GM19099 (cell line): ENCODE results near the gene FAM241B.

Source experiments
- POLR2A ChIP-seq: IDR thresholded peaks from 3 replicates; pipeline ENCODE4 v1.6.1; 2011; ENCODE audit warnings: low read depth; ENCODE audit not compliant: insufficient read length; ENCODE audit errors: extremely low read depth

The FAM241B gene, protein sequence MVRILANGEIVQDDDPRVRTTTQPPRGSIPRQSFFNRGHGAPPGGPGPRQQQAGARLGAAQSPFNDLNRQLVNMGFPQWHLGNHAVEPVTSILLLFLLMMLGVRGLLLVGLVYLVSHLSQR

DNA sequence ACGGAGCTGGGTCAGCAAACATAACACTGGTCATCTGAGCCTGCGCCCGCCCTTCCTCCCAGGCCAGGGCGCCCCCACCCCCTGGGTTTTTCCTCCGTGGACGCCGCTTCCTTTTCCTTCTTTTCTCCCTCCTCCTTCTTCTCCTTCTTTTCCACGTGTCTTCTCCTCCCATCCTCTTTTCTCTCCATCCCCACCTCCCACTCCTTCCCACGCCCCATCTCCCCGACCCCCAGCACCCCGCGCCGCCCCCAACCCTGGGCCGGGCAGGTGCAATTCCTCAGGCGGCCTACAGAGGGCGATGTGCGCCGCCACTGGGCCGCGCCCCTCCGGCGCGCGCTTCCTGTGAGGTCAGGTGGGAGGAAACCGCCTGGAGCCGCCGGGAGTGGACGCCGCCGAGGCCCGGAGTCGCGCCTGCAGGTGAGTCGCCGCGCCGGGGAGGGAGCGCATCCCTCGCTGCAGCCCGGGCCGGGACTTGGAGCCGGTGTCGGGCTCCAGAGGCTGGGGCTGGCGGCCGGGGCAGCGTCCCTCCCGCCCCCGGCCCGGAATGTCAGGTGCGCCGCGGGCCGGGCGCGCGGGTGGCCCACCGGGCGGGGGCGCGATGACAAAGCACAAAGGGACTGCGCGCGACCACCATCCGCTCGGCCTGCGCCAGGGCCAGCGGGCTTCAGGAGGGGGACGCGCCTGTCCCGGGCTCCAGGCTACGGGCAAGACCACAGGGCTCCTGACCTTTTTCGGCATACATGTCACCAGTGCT is at the start of gene FAM241B:
Gene FAM241B, plus strand, starts transcription at position 351 of the 754 bp plus-strand sequence. CDS start 1,497 bp downstream, outside the sequence.
- no peak for TF ChIP-seq POLR2A

DNA sequence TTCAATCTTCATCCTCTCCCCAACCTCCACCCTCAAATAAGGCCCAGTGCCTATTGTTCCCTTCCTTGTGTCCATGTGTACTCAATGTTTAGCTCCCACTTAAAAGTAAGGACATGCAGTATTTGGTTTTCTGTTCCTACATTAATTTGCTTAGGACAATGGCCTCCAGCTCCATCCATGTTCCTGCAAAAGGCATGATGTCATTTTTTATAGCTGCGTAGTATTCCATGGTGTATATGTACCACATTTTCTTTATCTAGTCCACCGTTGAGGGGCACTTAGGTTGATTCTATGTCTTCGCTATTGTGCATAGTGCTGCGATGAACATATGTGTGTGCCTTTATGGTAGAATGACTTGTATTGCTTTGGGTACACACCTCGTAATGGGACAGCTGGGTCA is 49.6 kb upstream of the FAM241B start:
- TF ChIP-seq POLR2A, result no peak

DNA sequence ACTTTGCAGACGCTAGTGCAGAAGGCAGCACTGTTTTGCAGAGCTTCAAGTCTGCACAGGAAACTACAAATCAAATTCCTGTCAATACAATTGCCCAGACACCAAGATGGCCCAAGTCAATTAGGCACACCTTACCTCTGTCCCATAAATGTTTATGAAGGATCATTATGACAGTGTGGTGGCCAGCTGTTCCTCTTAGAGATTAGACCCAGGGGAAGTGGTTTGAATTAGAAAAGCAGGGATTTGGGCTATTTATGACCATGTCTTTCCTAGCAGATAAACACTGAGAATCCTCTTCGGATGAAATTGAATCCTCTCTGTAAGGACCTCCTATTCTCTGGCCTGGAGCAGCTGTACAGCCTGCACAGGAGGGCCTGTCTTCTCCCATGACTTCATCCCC is 46.9 kb upstream of the FAM241B start:
- TF ChIP-seq POLR2A, result no peak

DNA sequence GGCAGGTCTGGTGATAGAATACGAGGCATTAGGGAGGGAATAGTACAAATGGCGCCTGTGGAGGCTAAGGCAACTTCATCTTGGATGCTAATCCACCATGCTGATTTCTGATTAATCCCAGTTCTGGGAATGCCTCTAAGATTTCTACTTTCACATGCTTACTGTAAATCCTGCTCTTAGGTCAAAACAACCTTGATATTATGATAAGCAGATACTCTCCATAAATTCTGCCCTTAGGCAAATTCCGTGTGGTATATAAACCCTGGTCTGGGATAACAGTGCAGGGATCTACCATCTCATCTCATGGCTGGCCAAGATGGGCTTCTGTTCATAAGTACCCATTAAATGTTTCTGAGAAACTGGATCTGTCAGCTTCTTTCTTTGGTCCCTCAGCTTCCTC is 45.4 kb upstream of the FAM241B start:
- no peak for TF ChIP-seq POLR2A

DNA sequence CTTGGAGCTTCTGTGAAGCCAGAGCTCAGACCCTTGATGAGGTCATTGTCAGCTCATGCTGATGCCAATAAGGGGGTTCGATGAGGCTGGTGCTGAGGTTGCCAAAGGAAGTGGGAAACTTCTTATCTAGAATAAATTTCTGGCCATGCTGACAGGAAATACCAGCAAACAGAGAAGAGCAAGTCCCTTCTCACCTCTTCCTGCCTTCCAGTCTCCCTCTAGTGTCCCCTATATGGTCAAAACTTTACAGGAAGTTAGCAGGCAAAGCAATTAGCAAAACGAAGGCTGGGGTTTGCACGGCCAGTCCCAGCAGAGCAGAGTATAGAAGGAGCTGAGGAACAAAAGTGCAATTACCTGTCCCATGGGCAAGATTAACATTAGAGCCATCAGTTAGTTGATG is 41.7 kb upstream of the FAM241B start:
- TF ChIP-seq POLR2A, result no peak

DNA sequence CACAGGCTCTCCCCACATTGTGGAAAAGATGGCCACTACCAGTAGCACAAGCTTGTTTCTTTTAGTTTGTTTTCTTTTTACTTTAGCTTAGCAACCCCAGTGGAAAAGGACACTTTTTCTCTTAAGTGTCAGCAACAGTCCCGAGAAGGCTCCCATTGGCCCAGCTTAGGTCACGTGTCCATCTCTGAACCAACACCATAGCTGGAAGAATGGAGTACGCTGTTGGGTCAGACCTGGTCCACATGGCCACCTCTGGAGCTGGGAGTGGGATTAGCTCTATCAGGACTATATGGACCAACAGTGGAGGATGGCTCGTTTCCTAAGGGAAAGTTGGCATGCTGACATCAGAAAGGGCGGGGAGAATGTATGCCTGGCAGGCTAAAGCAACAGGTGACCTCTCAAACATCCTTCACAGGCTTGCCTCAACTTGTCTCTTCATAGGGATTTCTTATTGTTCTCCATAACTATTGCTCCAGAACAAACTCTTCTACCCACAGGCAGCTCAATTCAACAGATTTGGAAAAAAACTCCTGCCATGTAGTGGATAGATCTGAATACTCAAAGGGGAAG is 29.2 kb upstream of the FAM241B start:
- no peak for TF ChIP-seq POLR2A

DNA sequence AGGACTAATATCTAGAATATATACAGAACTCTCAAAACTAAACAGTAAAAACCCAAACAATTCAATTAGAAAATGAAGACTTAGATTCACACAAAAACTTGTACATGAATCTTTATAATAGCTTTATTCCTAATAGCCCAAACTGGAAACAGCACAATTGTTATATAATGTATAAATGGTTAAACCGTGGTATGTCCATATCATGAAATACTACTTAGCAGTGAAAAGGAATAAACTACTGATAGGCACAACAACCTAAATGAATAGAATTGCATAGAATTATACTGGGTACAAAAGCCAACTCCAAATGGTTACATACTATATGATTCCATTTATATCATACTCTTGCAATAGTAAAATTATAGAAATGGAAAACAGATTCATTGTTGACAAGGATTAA is 21.0 kb upstream of the FAM241B start:
- TF ChIP-seq POLR2A, result no peak

DNA sequence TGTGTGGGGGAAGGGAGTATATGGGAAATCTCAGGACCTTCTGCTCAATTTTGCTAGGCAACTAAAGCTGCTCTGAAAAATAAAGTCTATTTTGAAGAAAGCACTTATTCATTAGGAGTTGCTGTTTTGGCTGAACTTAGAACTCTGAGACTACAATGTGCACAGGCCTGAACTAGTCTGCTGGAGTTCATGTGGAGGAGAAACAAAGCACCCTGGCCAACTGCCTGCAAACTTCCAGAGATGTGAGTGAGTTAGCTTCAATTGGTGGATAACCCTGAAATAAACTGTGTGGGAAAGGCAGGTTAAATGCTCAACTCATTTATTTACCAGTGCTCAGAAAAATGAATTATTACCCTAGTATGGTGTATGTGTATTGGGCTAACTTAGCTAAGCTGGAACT is 17.3 kb upstream of the FAM241B start:
- TF ChIP-seq POLR2A, result no peak

DNA sequence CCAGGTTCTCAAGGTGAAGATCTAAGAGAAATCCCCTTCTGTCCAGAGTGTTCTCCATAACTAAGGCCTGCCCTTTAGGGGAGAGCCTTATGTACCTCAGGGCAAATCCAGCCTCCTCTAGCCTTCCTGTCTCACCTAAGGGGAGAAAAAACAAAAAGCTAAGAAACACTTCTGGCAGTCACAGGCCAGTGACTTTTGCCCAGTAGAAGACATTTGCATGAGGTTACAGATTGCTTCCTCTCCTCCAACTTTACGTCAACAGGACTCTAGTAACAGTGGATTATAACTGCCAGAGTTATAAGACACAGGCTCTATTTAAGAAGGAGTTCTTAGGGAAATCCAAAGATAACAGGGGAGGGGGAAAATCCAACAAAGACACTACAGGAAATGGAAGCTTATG is 15.9 kb upstream of the FAM241B start:
- no peak for TF ChIP-seq POLR2A

DNA sequence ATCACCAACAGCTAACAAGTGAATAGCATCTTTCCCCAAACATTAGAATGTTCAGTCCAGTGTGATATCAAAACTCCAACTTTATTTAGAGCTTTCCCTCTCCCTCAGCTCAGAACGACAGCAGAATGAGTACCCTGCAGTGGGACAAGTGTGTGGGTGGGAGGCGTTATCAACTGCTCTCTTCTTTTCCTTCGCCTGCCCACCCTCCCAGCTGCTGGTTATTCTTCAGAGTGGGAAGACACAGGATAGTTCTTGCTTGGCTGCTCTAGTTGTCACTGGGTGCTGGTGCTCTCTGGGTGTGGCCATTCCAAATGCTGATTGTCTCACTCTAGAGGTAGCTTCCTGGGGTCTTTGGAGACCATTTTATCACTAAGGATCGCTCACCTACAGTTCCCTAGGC is 13.7 kb upstream of the FAM241B start:
- no peak for TF ChIP-seq POLR2A

DNA sequence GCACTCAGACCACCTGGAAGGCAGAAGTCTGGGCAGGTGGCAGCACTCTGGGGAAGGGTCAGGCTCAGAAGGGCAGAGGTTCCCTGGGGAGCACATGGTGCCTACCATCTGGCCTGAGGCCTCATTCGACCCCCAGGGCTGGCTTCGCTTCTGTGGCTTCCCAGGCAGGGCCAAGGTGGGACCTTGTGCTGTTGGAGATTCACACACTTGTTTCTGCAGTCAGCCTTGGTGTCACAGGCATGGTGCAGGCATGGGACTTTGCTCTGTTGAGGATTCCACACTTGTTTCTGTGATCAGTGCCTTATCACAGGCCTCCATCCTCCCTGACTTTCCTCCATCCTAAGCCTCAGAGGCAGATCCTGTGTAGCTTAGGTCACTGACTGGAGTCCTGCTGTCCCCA is 11.3 kb upstream of the FAM241B start:
- TF ChIP-seq POLR2A, result no peak

DNA sequence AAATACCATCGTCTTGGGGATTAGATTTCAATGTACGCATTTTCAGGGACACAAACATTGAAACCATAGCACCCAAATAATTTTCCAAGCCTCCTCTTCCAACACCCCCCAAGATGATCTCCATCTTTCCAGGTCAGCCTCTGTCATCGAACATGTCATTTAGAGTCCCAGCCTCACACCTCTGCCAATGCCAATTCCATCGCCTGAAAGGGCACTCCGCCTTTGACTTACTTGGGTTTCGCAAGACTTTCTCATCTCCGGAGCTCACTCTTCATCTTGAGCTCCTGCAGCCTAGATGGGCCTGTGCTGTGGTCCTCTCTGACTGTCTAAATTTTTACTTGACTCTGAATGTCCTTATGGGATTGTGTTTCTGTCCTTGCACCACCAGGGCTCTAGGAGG is 10.4 kb upstream of the FAM241B start:
- TF ChIP-seq POLR2A, result no peak

DNA sequence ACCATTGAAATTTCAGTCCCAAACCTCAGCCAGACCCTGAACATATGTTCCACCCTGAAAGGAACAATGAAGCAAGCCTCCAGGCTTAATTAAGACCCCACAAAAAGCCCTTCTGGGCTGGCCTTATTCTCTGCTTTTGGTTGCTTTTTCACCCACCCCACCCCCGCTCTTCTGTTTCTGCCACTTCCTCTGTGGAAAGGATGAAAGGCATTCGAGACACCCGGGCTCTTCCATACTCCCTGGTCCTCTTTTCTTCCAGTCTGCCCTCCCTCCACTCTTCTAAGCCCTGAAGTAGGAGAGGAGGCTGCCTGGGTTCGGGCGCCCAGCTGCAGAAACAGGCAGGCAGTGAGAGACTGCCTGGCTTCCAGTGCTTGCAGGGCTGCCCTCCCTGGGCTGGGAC is 9.4 kb upstream of the FAM241B start:
- TF ChIP-seq POLR2A, result no peak

DNA sequence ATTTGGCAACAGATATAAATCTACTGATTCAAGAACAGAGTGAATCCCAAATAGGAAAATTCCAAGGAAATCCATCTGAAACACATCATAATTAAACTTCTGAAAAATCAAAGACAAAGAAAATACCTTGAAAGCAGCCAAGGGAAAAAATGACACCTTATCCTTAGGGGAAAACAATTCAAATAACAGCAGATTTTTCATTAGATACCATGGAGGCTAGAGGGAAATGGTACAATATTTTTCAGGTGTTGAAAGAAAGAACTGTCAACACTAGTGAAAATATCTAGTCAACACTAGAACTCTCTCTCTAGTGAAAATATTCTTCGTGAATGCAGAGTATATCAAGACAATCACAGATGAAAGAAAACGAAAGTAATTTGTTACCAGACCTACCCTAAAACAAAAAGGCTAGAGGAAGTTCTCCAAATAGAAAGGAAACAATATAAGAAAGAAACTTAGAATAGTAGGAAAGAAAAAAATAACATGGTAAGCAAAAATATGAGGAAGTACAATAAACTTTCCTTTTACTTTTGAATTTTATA is 5.7 kb upstream of the FAM241B start:
- TF ChIP-seq POLR2A, result no peak

DNA sequence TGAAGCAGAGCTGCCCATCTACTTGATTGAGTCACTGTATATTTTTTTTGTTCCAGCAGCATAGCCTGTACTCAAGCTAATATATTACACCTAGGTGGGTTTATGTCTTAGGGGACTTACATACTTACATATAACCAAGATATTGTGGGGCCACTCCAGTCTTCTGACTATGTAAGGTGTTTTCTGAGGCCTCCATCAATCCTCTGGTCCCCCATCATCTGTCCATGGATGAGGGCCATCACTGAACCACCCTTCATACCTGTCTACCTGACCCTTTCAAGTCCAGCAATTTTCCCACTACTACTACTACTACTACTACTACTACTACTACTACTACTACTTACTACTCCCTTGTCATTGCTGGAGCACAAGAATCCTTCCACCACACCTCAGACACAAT is 3.2 kb upstream of the FAM241B start:
- TF ChIP-seq POLR2A, result no peak

DNA sequence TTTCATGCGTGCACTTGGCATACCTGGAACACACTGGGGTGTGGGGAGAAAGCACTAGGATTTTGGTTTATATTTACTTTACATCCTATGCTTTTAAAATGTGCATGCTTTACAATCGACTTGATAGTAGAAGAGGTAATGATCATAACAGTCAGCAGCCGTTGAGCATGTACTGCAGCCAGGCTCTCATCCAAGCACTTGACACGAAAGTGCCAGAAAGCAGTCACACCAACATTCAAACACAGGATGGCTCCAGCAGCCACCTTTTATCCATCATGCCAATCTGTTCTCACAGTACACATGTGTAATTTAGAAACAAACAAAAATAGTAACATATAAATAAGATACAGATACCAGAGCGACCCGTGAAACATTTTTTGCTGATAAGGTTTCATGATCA is 1.2 kb upstream of the FAM241B start:
- TF ChIP-seq POLR2A, result no peak

DNA sequence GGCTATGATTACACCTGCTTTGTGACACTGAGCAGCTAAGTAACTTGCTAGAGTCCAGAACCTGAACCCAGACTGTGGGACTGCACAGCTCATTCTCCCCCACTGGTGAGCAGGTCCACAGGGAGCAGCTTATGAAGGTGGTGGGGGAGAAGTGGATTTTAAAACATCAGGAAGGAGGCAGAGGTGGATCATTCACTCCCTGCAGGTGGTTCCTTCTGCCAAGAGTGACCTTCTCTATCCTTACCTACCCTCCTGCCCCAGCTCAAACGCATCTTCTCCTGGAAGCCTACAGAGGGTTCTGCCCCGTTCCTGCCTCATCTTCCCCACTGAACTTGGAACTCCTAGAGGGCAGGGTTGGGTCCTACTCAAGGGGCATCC is 539 bp upstream of the FAM241B start:
- no peak for TF ChIP-seq POLR2A
